Measurements from ENCODE around the gene MRTFB. TPM values are rescaled to one million over a fixed set of nuclear protein-coding genes. Genes with fewer than 3 reads are reported as not detected.

MRTFB gene
- total RNA-seq, 1 experiment from 2014 or later, result 90.5 TPM

DNA sequence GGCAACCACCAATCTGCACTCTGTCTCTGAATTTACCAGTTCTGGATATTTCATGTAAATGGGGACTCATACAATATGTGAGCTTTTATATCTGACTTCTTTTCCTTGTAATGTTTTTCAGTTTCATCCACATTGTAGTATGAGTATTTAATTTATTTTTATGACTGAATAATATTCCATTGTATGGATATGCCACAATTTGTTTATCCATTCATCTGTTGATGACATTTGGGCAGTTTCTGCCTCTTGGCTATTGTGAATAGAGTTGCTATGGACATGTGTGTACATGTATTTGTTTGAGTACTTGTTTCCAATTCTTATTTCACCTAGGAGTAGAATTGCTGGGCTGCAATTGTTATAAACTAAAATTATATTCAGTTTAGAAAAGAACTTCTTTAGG is 126.9 kb downstream of the MRTFB start:
- ChIA-PET CTCF (no interaction called here), POLR2A (no interaction called here)
- no peak overlapping the region for H3K27ac ChIP-seq (ENCODE audit: low read length)
- intact Hi-C loops (cut with micrococcal nuclease; ENCODE audit: unreplicated experiment), result no loop called here
- no peaks in the 10 kb centered on the region for H3K9me3 ChIP-seq (ENCODE audit: control insufficient read depth, insufficient read depth, low read depth, low read length)
- no peaks in the 10 kb centered on the region for H3K36me3 ChIP-seq (ENCODE audit: control insufficient read depth, insufficient read depth, low read length)
- in situ Hi-C loops (cut with HindIII; ENCODE audit: low pct_unique_long_range_greater_than_20kb, low sequenced_read_pairs), result no loop called here
- BruUV-seq (replicated peaks), result no TSS peak
- no peaks in the 10 kb centered on the region for H3K27me3 ChIP-seq (ENCODE audit: control insufficient read depth, insufficient read depth, low read length)
- TF ChIP-seq POLR2AphosphoS5 (IDR thresholded peaks at IDR 0.05; ENCODE audit: low read depth, low read length) (no peak), SIN3A (IDR thresholded peaks at IDR 0.05; ENCODE audit: borderline replicate concordance, insufficient read depth, low read depth, low read length) (no peak), TCF7L2 (IDR thresholded peaks at IDR 0.05; ENCODE audit: low read depth, low read length) (no peak)
- TF ChIP-seq, protein P1, sequence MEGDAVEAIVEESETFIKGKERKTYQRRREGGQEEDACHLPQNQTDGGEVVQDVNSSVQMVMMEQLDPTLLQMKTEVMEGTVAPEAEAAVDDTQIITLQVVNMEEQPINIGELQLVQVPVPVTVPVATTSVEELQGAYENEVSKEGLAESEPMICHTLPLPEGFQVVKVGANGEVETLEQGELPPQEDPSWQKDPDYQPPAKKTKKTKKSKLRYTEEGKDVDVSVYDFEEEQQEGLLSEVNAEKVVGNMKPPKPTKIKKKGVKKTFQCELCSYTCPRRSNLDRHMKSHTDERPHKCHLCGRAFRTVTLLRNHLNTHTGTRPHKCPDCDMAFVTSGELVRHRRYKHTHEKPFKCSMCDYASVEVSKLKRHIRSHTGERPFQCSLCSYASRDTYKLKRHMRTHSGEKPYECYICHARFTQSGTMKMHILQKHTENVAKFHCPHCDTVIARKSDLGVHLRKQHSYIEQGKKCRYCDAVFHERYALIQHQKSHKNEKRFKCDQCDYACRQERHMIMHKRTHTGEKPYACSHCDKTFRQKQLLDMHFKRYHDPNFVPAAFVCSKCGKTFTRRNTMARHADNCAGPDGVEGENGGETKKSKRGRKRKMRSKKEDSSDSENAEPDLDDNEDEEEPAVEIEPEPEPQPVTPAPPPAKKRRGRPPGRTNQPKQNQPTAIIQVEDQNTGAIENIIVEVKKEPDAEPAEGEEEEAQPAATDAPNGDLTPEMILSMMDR (IDR thresholded peaks at IDR 0.05), result no peak
- TF ChIP-seq, protein P2, sequence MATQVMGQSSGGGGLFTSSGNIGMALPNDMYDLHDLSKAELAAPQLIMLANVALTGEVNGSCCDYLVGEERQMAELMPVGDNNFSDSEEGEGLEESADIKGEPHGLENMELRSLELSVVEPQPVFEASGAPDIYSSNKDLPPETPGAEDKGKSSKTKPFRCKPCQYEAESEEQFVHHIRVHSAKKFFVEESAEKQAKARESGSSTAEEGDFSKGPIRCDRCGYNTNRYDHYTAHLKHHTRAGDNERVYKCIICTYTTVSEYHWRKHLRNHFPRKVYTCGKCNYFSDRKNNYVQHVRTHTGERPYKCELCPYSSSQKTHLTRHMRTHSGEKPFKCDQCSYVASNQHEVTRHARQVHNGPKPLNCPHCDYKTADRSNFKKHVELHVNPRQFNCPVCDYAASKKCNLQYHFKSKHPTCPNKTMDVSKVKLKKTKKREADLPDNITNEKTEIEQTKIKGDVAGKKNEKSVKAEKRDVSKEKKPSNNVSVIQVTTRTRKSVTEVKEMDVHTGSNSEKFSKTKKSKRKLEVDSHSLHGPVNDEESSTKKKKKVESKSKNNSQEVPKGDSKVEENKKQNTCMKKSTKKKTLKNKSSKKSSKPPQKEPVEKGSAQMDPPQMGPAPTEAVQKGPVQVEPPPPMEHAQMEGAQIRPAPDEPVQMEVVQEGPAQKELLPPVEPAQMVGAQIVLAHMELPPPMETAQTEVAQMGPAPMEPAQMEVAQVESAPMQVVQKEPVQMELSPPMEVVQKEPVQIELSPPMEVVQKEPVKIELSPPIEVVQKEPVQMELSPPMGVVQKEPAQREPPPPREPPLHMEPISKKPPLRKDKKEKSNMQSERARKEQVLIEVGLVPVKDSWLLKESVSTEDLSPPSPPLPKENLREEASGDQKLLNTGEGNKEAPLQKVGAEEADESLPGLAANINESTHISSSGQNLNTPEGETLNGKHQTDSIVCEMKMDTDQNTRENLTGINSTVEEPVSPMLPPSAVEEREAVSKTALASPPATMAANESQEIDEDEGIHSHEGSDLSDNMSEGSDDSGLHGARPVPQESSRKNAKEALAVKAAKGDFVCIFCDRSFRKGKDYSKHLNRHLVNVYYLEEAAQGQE (IDR thresholded peaks at IDR 0.05; ENCODE audit: insufficient read depth in 1 of 2, low read depth in 2 of 2, low read length in 1 of 2), result no peak
- no peak overlapping the region for H3K4me3 ChIP-seq (ENCODE audit: low read depth in 2 of 2, low read length in 2 of 2)
- H3K4me1 ChIP-seq (ENCODE audit: control insufficient read depth, insufficient read depth, low read length), result peaks cover 8% of the 10 kb centered on the region; the same call in 1 of the 2 replicates
- no peak for DNase-seq (ENCODE audit: low read depth, low spot score)
- ATAC-seq, result no peak

DNA sequence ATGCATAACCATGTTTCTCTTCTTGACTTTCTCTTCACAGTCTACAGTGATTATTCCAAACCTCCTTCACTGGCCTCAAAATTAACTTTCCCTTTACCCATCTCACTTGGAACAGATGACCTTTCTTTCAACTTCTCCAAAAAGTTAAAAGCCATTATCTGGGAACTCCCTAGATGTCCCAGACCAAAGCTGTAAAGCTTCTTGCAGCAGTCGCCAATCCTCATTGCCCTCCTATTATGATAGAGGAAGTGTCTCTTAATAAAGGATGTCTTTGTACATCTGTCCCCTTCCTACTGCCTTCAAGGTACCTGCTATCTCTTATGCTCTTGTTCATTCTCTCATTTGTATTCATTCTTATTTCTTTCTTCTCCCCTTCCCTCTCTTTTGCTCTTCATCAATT is 127.5 kb downstream of the MRTFB start:
- DNase-seq (ENCODE audit: low read depth, low spot score), result no peak
- no peak for ATAC-seq
- BruUV-seq (replicated peaks), result no TSS peak
- H3K27me3 ChIP-seq (ENCODE audit: control insufficient read depth, insufficient read depth, low read length), result no peaks in the 10 kb centered on the region
- no peak overlapping the region for H3K4me3 ChIP-seq (ENCODE audit: low read depth in 2 of 2, low read length in 2 of 2)
- POLR2A ChIA-PET, result interaction anchor here (0.6 kb wide), 1 partner anchor 921 kb away, joined by 3 read pairs; no protein-coding TSS in a partner anchor
- CTCF ChIA-PET, result no interaction called here
- intact Hi-C loops (cut with micrococcal nuclease; ENCODE audit: unreplicated experiment) (no loop called here), in situ Hi-C loops (cut with HindIII; ENCODE audit: low pct_unique_long_range_greater_than_20kb, low sequenced_read_pairs) (no loop called here)
- H3K36me3 ChIP-seq (ENCODE audit: control insufficient read depth, insufficient read depth, low read length), result no peaks in the 10 kb centered on the region
- no peaks in the 10 kb centered on the region for H3K9me3 ChIP-seq (ENCODE audit: control insufficient read depth, insufficient read depth, low read depth, low read length)
- no peak overlapping the region for H3K27ac ChIP-seq (ENCODE audit: low read length)
- TF ChIP-seq TCF7L2 (IDR thresholded peaks at IDR 0.05; ENCODE audit: low read depth, low read length), result no peak
- no peak for TF ChIP-seq POLR2AphosphoS5 (IDR thresholded peaks at IDR 0.05; ENCODE audit: low read depth, low read length)
- TF ChIP-seq, protein P1 (IDR thresholded peaks at IDR 0.05), result no peak
- TF ChIP-seq, protein P2 (IDR thresholded peaks at IDR 0.05; ENCODE audit: insufficient read depth in 1 of 2, low read depth in 2 of 2, low read length in 1 of 2), result no peak
- TF ChIP-seq SIN3A (IDR thresholded peaks at IDR 0.05; ENCODE audit: borderline replicate concordance, insufficient read depth, low read depth, low read length), result no peak
- H3K4me1 ChIP-seq (ENCODE audit: control insufficient read depth, insufficient read depth, low read length), result peaks cover 8% of the 10 kb centered on the region; the same call in 1 of the 2 replicates
